ENCODE measurements around the gene GOLGA6L7.
A peak's percentile ranks its signal among the peaks of the same experiment; 100 is the strongest.
"Not testable (repeated sequence)": the region's sequence is repeated elsewhere in the genome, so short reads cannot be mapped to it uniquely, and the experiment has no call there.

The GOLGA6L7 gene

GRCh38 chr15:28831897-28832587 is 16.4 kb downstream of the GOLGA6L7 start:
- not testable (repeated sequence) for H3K9ac ChIP-seq (ENCODE audit: low read depth, low read length); H3K4me1 ChIP-seq (ENCODE audit: insufficient read depth, low read length); H3K36me3 ChIP-seq (ENCODE audit: insufficient read depth, low read depth, low read length); H3K9me3 ChIP-seq (ENCODE audit: insufficient read depth, low read depth, low read length); H3K27ac ChIP-seq (ENCODE audit: low read length); H3K27me3 ChIP-seq (ENCODE audit: insufficient read depth, low read length)
- peak overlapping the region; percentile 46; the same call in 1 of the 2 replicates for H3K4me3 ChIP-seq (ENCODE audit: low read length)

GRCh38 chr15:28821420-28821819 is 27.0 kb downstream of the GOLGA6L7 start:
- not testable (repeated sequence) for H3K9ac ChIP-seq (ENCODE audit: low read depth, low read length); H3K9me3 ChIP-seq (ENCODE audit: insufficient read depth, low read depth, low read length); H3K4me3 ChIP-seq (ENCODE audit: low read length); H3K36me3 ChIP-seq (ENCODE audit: insufficient read depth, low read depth, low read length); H3K27ac ChIP-seq (ENCODE audit: low read length); H3K4me1 ChIP-seq (ENCODE audit: insufficient read depth, low read length); H3K27me3 ChIP-seq (ENCODE audit: insufficient read depth, low read length)

- not testable (repeated sequence) for H3K27me3 ChIP-seq (ENCODE audit: insufficient read depth, low read length); H3K36me3 ChIP-seq (ENCODE audit: insufficient read depth, low read depth, low read length); H3K27ac ChIP-seq (ENCODE audit: low read length); H3K4me1 ChIP-seq (ENCODE audit: insufficient read depth, low read length); H3K4me3 ChIP-seq (ENCODE audit: low read length); H3K9me3 ChIP-seq (ENCODE audit: insufficient read depth, low read depth, low read length); H3K9ac ChIP-seq (ENCODE audit: low read depth, low read length)
Measured at GRCh38 chr15:28819930-28820295, 28.5 kb downstream of the GOLGA6L7 start.

- not testable (repeated sequence) for H3K9me3 ChIP-seq (ENCODE audit: insufficient read depth, low read depth, low read length); H3K27me3 ChIP-seq (ENCODE audit: insufficient read depth, low read length); H3K4me3 ChIP-seq (ENCODE audit: low read length); H3K36me3 ChIP-seq (ENCODE audit: insufficient read depth, low read depth, low read length); H3K4me1 ChIP-seq (ENCODE audit: insufficient read depth, low read length); H3K9ac ChIP-seq (ENCODE audit: low read depth, low read length); H3K27ac ChIP-seq (ENCODE audit: low read length)
Measured at GRCh38 chr15:28819019-28819929, 29.2 kb downstream of the GOLGA6L7 start.

GRCh38 chr15:28818168-28818567 is 30.3 kb downstream of the GOLGA6L7 start:
- not testable (repeated sequence) for H3K4me1 ChIP-seq (ENCODE audit: insufficient read depth, low read length); H3K4me3 ChIP-seq (ENCODE audit: low read length); H3K36me3 ChIP-seq (ENCODE audit: insufficient read depth, low read depth, low read length); H3K9me3 ChIP-seq (ENCODE audit: insufficient read depth, low read depth, low read length); H3K9ac ChIP-seq (ENCODE audit: low read depth, low read length); H3K27ac ChIP-seq (ENCODE audit: low read length); H3K27me3 ChIP-seq (ENCODE audit: insufficient read depth, low read length)

GRCh38 chr15:28814059-28814458 is 34.4 kb downstream of the GOLGA6L7 start:
- not testable (repeated sequence) for H3K9ac ChIP-seq (ENCODE audit: low read depth, low read length); H3K27me3 ChIP-seq (ENCODE audit: insufficient read depth, low read length); H3K36me3 ChIP-seq (ENCODE audit: insufficient read depth, low read depth, low read length); H3K4me1 ChIP-seq (ENCODE audit: insufficient read depth, low read length); H3K9me3 ChIP-seq (ENCODE audit: insufficient read depth, low read depth, low read length); H3K27ac ChIP-seq (ENCODE audit: low read length); H3K4me3 ChIP-seq (ENCODE audit: low read length)

- H3K9me3 ChIP-seq (ENCODE audit: insufficient read depth, low read depth, low read length); H3K27ac ChIP-seq (ENCODE audit: low read length); H3K36me3 ChIP-seq (ENCODE audit: insufficient read depth, low read depth, low read length); H3K4me1 ChIP-seq (ENCODE audit: insufficient read depth, low read length); H3K4me3 ChIP-seq (ENCODE audit: low read length); H3K9ac ChIP-seq (ENCODE audit: low read depth, low read length); H3K27me3 ChIP-seq (ENCODE audit: insufficient read depth, low read length): not testable (repeated sequence)
Measured at GRCh38 chr15:28813392-28813791, 35.1 kb downstream of the GOLGA6L7 start.

GRCh38 chr15:28811852-28812550 is 36.4 kb downstream of the GOLGA6L7 start:
- not testable (repeated sequence) for H3K9ac ChIP-seq (ENCODE audit: low read depth, low read length); H3K36me3 ChIP-seq (ENCODE audit: insufficient read depth, low read depth, low read length); H3K9me3 ChIP-seq (ENCODE audit: insufficient read depth, low read depth, low read length); H3K27me3 ChIP-seq (ENCODE audit: insufficient read depth, low read length); H3K27ac ChIP-seq (ENCODE audit: low read length); H3K4me1 ChIP-seq (ENCODE audit: insufficient read depth, low read length); H3K4me3 ChIP-seq (ENCODE audit: low read length)

- not testable (repeated sequence) for H3K9ac ChIP-seq (ENCODE audit: low read depth, low read length); H3K9me3 ChIP-seq (ENCODE audit: insufficient read depth, low read depth, low read length); H3K4me1 ChIP-seq (ENCODE audit: insufficient read depth, low read length); H3K4me3 ChIP-seq (ENCODE audit: low read length); H3K27me3 ChIP-seq (ENCODE audit: insufficient read depth, low read length); H3K27ac ChIP-seq (ENCODE audit: low read length); H3K36me3 ChIP-seq (ENCODE audit: insufficient read depth, low read depth, low read length)
Measured at GRCh38 chr15:28810444-28810843, 38.0 kb downstream of the GOLGA6L7 start.

- H3K27ac ChIP-seq (ENCODE audit: low read length); H3K9ac ChIP-seq (ENCODE audit: low read depth, low read length); H3K36me3 ChIP-seq (ENCODE audit: insufficient read depth, low read depth, low read length); H3K9me3 ChIP-seq (ENCODE audit: insufficient read depth, low read depth, low read length); H3K4me1 ChIP-seq (ENCODE audit: insufficient read depth, low read length); H3K27me3 ChIP-seq (ENCODE audit: insufficient read depth, low read length); H3K4me3 ChIP-seq (ENCODE audit: low read length): not testable (repeated sequence)
Measured at GRCh38 chr15:28808136-28808535, 40.3 kb downstream of the GOLGA6L7 start.

- not testable (repeated sequence) for H3K9me3 ChIP-seq (ENCODE audit: insufficient read depth, low read depth, low read length); H3K4me1 ChIP-seq (ENCODE audit: insufficient read depth, low read length); H3K4me3 ChIP-seq (ENCODE audit: low read length); H3K27me3 ChIP-seq (ENCODE audit: insufficient read depth, low read length); H3K36me3 ChIP-seq (ENCODE audit: insufficient read depth, low read depth, low read length); H3K9ac ChIP-seq (ENCODE audit: low read depth, low read length); H3K27ac ChIP-seq (ENCODE audit: low read length)
Measured at GRCh38 chr15:28800366-28800765, 48.1 kb downstream of the GOLGA6L7 start.

- H3K4me1 ChIP-seq (ENCODE audit: insufficient read depth, low read length); H3K27me3 ChIP-seq (ENCODE audit: insufficient read depth, low read length); H3K4me3 ChIP-seq (ENCODE audit: low read length); H3K9me3 ChIP-seq (ENCODE audit: insufficient read depth, low read depth, low read length); H3K36me3 ChIP-seq (ENCODE audit: insufficient read depth, low read depth, low read length); H3K9ac ChIP-seq (ENCODE audit: low read depth, low read length); H3K27ac ChIP-seq (ENCODE audit: low read length): not testable (repeated sequence)
Measured at GRCh38 chr15:28798234-28798633, 50.2 kb downstream of the GOLGA6L7 start.

Measured in iPS-20b (cell line).